Measurements from ENCODE around the gene C12orf76. TPM values are rescaled to one million over a fixed set of nuclear protein-coding genes. Genes with fewer than 3 reads are reported as not detected.
A peak's percentile ranks its signal among the peaks of the same experiment; 100 is the strongest.

C12orf76 gene
- total and polyA plus RNA-seq, 2 of the 13 experiments (the other 11 are each of a cell fraction or from before 2014, with no cell fraction given): 15.8 to 38.4 TPM

- TF ChIP-seq MED1 (CRISPR knock-in tag; IDR thresholded peaks at IDR 0.05) (peak; percentile 84), ZNF792 (CRISPR knock-in tag; IDR thresholded peaks at IDR 0.05) (peak; percentile 85; the same call in 1 of the 2 replicates), DPF2 (CRISPR knock-in tag; IDR thresholded peaks at IDR 0.05; ENCODE audit: borderline replicate concordance, low read depth) (peak; percentile 83; the same call in 1 of the 2 replicates), HOXA9 (CRISPR knock-in tag; IDR thresholded peaks at IDR 0.05; ENCODE audit: borderline replicate concordance) (no peak), ZFP36L2 (CRISPR knock-in tag; IDR thresholded peaks at IDR 0.05) (no peak), ZNF800 (CRISPR knock-in tag; IDR thresholded peaks at IDR 0.05) (no peak), PAF1 (CRISPR knock-in tag; IDR thresholded peaks at IDR 0.05) (no peak), ZNF616 (CRISPR knock-in tag; IDR thresholded peaks at IDR 0.05; ENCODE audit: low read depth) (no peak), ZSCAN9 (CRISPR knock-in tag; IDR thresholded peaks at IDR 0.05; ENCODE audit: borderline replicate concordance) (no peak), NCOA2 (CRISPR knock-in tag; IDR thresholded peaks at IDR 0.05) (peak; percentile 89), ZFP37 (CRISPR knock-in tag; IDR thresholded peaks at IDR 0.05; ENCODE audit: borderline replicate concordance) (no peak), ZNF781 (CRISPR knock-in tag; IDR thresholded peaks at IDR 0.05; ENCODE audit: borderline replicate concordance, not compliant biosample characterization) (peak; percentile 14), EP300 (IDR thresholded peaks at IDR 0.05; ENCODE audit: low read depth in 2 of 2, low read length in 2 of 2) (peak in 1 of 2 experiments; percentile 88; a peak in 3 of 4 replicates), EP300 (CRISPR knock-in tag; IDR thresholded peaks at IDR 0.05; ENCODE audit: borderline replicate concordance) (no peak; the same call in 1 of the 2 replicates), CEBPB (IDR thresholded peaks at IDR 0.05; ENCODE audit: borderline replicate concordance, low read depth, low read length) (peak; percentile 91), ZNF335 (CRISPR knock-in tag; IDR thresholded peaks at IDR 0.05) (no peak), SALL2 (CRISPR knock-in tag; IDR thresholded peaks at IDR 0.05) (no peak), PAWR (CRISPR knock-in tag; IDR thresholded peaks at IDR 0.05; ENCODE audit: borderline replicate concordance) (no peak), MYC (CRISPR knock-in tag; IDR thresholded peaks at IDR 0.05; ENCODE audit: borderline replicate concordance) (peak; percentile 58), ZNF264 (CRISPR knock-in tag; IDR thresholded peaks at IDR 0.05) (no peak), DZIP1 (CRISPR knock-in tag; IDR thresholded peaks at IDR 0.05) (no peak; the same call in 1 of the 2 replicates), ZNF275 (CRISPR knock-in tag; IDR thresholded peaks at IDR 0.05; ENCODE audit: borderline replicate concordance) (no peak), ZGPAT (CRISPR knock-in tag; IDR thresholded peaks at IDR 0.05) (peak; percentile 46; the same call in 1 of the 2 replicates), RARG (CRISPR knock-in tag; IDR thresholded peaks at IDR 0.05; ENCODE audit: low read depth) (no peak)
Measured at GRCh38 chr12:110091136-110091711, 42.9 kb upstream of the C12orf76 start (continued).

Data from HepG2 (cell line).